Glomerular endothelial cell (primary cell): ENCODE data around the gene ASPRV1. TPM values are rescaled to one million over a fixed set of nuclear protein-coding genes. Genes with fewer than 3 reads are reported as not detected.

Experiments used
- DNase-seq: peaks from one replicate; pipeline ENCODE4 v3.0.0-alpha.2; 2011; ENCODE audit warnings: low read depth, low spot score; ENCODE audit errors: extremely low read depth
- total RNA-seq: library from RNA; depleted of rRNA; stranded (reverse); fragments of >200 nt; gene quantifications from 2 replicates; pipeline ENCODE4 v1.2.3, GENCODE V29; 2015

The ASPRV1 gene
- total RNA-seq, 1 donor from 2014 or later, result 0.64 TPM

- no peak for DNase-seq
Measured at GRCh38 chr2:69989009-69989408, 27.6 kb upstream of the ASPRV1 start.

DNA sequence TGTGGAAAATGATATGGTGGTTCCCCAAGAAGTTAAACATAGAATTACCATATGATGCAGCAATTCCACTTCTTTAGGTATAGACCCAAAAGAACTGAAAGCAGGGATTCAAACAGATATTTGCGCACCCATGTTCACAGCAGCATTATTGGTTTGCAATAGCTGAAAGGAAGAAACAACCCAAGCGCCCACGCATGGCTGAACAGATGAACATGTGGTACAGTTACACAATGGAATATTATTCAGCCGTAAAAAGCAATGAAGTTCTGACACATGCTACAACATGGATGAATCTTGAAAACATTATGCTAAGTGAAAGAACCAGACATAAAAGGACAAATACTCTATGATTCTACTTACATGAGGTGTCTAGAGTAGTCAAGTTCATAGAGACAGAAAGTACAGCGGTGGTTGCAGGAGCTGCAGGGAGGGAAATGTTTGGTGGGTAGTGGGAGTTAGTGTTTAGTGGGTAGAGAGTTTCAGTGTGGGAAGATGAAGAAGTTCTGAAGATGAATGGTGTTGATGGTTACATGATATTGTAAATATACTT lies 26.7 kb upstream of the ASPRV1 start:
- DNase-seq, result no peak

DNA sequence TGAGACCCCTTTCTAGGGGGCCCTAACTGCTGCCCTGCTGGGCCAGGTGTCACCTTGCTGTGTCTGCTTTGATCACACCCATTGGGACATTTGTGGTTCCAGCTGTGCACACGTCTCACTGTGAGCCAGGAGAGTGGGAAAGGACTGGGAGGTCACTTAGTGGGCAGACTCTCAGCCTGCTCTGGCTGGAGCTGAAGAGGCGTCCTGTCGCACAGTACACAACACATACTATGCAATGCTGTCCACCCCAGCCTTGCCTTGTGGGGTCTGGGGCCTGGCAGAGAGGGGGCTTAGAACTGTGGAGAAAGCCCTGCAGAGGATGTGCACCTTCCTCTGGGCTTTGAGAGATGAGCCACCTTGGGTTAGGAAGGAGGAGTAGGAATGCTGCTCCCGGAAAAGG lies 25.3 kb upstream of the ASPRV1 start:
- no peak for DNase-seq

- DNase-seq, result no peak
Measured at GRCh38 chr2:69985688-69986087, 24.3 kb upstream of the ASPRV1 start.

GRCh38 chr2:69985216-69985615 lies 23.8 kb upstream of the ASPRV1 start:
- no peak for DNase-seq

GRCh38 chr2:69983392-69983966 lies 22.0 kb upstream of the ASPRV1 start:
- no peak for DNase-seq

- DNase-seq, result no peak
Measured at GRCh38 chr2:69979902-69980807, 18.7 kb upstream of the ASPRV1 start.

- no peak for DNase-seq
Measured at GRCh38 chr2:69977906-69978482, 16.6 kb upstream of the ASPRV1 start.

DNA sequence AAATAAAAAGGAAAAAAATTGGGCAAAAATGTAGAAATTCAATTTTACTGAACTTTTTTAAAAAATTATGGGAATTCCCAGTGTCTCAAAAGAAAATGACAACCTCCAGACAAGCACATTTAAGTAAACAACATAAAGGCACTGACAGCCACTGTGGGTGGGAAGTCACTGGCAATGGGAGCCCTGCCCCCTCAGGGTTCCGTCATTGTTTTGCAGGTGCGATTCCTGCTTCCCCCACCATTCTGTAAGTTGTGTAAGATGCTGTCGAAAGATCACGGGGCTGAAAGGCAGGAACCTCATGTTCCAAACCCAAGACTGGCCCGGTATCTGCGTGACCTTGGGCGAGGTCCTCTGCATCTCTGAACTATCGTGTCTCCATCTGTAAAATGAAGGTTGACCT lies 15.8 kb upstream of the ASPRV1 start:
- DNase-seq, result no peak

DNA sequence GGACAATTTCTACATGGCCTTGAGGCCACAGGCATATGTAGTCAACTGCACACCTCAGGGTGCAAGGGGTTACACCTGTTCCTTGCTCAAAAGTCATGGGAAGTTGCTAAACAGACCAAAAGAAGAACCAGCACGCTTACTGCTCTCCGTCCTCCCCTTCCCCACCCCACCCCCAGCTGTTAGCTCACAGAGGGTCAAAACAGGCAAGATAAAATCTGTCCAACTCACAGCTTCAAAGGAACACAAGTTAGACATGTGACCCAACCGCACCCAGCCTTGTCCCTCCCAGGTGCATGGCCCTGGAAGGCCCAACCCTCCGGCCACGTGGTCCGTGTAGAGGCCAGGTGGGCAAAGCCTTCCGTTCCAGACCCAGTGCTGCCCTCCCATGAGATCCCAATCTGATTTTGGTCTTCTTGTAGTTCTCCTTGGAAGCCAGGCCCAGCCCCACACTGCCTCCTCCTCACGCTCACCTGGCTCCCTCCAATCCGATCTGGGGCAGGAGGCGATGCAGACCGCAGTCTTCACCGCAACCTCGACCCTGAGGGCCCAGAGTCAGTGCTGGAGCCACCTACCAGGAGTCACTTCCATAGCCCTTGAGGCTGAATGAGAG lies 14.5 kb upstream of the ASPRV1 start:
- DNase-seq, result no peak

DNA sequence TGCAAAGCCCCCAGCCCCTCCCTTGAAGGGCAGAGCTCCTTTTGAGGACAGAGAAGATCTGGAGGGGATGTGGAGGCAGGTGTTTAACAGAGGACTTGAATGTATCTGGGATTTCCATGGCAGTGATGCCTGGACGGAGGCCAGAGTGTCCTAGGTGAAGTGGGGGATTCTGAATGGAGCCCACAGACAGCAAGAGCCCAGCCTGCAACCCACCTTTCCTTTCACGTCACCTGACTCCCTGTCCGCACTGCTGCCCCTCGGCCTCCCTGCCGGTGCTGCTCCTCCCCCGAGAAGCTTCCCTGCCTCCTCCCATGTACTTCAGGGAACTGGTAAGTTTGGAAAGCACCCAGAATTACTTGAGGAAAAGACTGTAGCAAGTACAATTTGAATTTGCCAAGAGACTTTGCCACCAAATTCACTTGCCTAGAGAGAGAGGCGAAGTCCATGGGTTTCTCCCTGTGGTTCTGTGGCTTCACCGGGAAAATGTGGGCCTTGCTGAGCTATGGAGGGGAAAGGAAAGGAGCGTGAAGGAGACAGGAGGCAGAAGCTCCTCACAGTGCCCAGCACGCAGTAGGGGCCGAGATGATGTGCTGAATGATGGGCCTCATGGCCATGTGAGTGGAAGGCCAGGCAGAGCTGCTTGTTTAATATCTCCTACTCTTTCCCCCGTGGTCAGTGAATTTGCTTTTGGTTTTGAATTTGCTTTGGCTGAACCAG lies 13.9 kb upstream of the ASPRV1 start:
- DNase-seq, result no peak

DNA sequence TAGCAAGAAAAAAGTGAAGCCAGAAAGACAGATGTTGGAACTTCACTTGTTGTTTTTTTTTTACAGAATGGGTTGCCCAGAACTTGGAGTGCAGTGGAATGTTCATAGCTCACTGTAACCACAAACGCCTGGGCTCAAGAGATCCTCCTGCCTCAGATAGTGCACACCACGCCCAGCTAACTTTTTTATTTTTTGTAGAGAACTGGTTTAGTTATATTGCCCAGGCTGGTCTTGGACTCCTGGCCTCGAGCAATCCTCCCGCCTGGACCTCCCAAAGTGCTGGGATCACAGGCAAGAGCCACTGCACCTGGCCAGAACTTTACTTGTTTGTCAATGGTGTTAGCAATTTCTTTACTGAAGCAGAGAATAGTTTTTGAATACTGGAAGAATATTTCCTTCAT lies 11.9 kb upstream of the ASPRV1 start:
- DNase-seq, result no peak

DNA sequence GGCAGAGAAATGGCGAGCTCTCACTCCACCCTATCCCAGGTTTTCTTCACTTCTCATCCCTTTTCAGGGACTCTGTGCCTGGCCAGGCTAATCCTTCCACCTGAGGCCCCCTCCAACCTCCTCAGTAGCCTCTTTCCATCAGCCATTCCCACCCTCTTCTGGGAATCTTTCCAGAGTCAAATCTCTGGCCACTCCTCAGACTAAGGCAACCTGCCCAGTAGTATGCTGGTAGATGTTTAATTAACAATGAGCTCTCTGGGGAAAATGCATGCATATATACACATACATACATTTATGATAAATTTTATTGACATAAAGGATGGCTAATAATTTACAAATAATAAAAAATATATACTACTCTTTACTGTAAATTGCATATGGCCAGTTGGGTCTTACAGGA lies 11.4 kb upstream of the ASPRV1 start:
- DNase-seq, result no peak

DNA sequence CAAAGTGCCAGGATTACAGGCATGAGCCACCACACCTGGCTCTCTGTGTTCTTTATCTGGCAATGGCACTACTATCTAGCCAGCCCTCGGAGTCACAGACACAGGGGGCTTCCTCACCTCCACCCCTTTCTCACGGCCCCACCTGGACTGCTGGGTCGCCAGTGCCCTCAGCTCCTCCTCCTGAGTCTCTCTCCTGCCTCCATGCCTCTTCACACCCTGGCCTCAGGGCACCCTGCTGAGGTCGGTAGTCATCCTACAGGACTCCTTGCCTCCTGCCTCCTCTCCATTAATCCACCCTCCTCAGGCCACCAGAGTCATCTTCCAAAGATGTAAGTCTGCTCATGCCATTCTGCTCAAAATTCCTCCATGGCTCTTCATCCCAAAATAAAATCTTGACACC lies 8.6 kb upstream of the ASPRV1 start:
- DNase-seq, result no peak

- no peak for DNase-seq
Measured at GRCh38 chr2:69969126-69969983, 7.9 kb upstream of the ASPRV1 start.

DNA sequence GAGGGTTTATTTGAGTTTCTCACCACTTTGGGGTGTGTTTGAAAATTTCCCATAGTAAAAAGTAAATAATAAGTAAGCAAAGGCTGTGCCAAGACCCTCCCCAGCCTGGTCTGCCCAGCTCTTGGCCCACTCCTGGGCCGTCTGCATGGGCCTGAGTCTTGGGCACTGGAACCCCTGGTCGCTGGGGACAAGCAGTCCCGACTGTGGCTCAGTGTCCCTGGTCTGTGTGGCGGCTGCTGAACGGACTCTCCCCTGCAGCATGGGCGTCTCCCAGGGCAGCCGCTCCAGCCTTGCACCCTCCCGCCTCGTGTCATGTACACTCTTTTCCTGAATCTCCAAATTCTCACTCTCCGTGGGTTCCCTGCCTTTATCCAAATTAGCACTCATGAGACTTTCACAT lies 7.2 kb upstream of the ASPRV1 start:
- no peak for DNase-seq

GRCh38 chr2:69966496-69966895 lies 5.1 kb upstream of the ASPRV1 start:
- no peak for DNase-seq

- DNase-seq, result no peak
Measured at GRCh38 chr2:69965756-69966445, 4.5 kb upstream of the ASPRV1 start.

GRCh38 chr2:69964353-69964841 lies 3.0 kb upstream of the ASPRV1 start:
- DNase-seq, result no peak
